ENCODE results near the gene CYP21A2. TPM values are rescaled to one million over a fixed set of nuclear protein-coding genes. Genes with fewer than 3 reads are reported as not detected.
A peak's percentile ranks its signal among the peaks of the same experiment; 100 is the strongest.
"Not testable (repeated sequence)": the region's sequence is repeated elsewhere in the genome, so short reads cannot be mapped to it uniquely, and the experiment has no call there.

Gene CYP21A2
- total and polyA plus RNA-seq, 2 of the 8 experiments (the other 6 are each of a cell fraction or from before 2014, with no cell fraction given) = 0.22 to 0.23 TPM

GRCh38 chr6:32004864-32005537, 33.2 kb upstream of the CYP21A2 start:
- H3K27ac ChIP-seq (ENCODE audit: low read depth, low read length); H2BK120ac ChIP-seq (replicated peaks; ENCODE audit: low read depth, low read length); H3K27me3 ChIP-seq (replicated peaks in 1 of 4; ENCODE audit: control insufficient read depth in 3 of 4, extremely low read depth in 1 of 4, insufficient read depth in 3 of 4, low read length in 3 of 4); H3K56ac ChIP-seq (replicated peaks; ENCODE audit: insufficient read length, low read depth, low read length); H2BK15ac ChIP-seq (ENCODE audit: low read length); H3K4ac ChIP-seq (replicated peaks; ENCODE audit: insufficient read length, low read depth, low read length); H3K4me3 ChIP-seq (ENCODE audit: extremely low read depth in 1 of 4, insufficient read depth in 2 of 4, low read depth in 3 of 4, low read length in 4 of 4); H2BK5ac ChIP-seq (ENCODE audit: low read depth, low read length); H3K9ac ChIP-seq (replicated peaks in 1 of 4; ENCODE audit: extremely low read depth in 1 of 4, low read depth in 3 of 4, low read length in 3 of 4); H3K79me2 ChIP-seq (ENCODE audit: control insufficient read depth in 1 of 2, insufficient read depth in 2 of 2, low read length in 2 of 2); H3K23ac ChIP-seq (ENCODE audit: insufficient read length); H2AK5ac ChIP-seq (ENCODE audit: low read depth, low read length); H4K20me1 ChIP-seq (replicated peaks in 1 of 2; ENCODE audit: control insufficient read depth in 1 of 2, insufficient read depth in 2 of 2, low read length in 2 of 2); H3K36me3 ChIP-seq (ENCODE audit: control insufficient read depth in 2 of 4, insufficient read depth in 4 of 4, low read length in 3 of 4); DNase-seq (ENCODE audit: low read depth in 1 of 2, low spot score in 2 of 2); H2BK20ac ChIP-seq (ENCODE audit: low read length); H3K4me2 ChIP-seq (ENCODE audit: insufficient read depth in 1 of 2, low read depth in 2 of 2, low read length in 2 of 2); H4K91ac ChIP-seq (replicated peaks; ENCODE audit: insufficient read length, low read length); FAIRE-seq; POLR2A ChIA-PET (ENCODE audit: partially characterized antibody); H4K5ac ChIP-seq (ENCODE audit: insufficient read length, low read depth, low read length); H3K14ac ChIP-seq (ENCODE audit: insufficient read length); H3K4me1 ChIP-seq (replicated peaks in 1 of 4; ENCODE audit: control insufficient read depth in 3 of 4, insufficient read depth in 4 of 4, low read length in 3 of 4); H2AFZ ChIP-seq (ENCODE audit: low read length); H3K18ac ChIP-seq (ENCODE audit: extremely low read depth, low read length); H2BK12ac ChIP-seq (ENCODE audit: low read depth, low read length); H3K23me2 ChIP-seq (ENCODE audit: low read depth, low read length); H3K9me3 ChIP-seq (ENCODE audit: insufficient read depth in 2 of 2, low read depth in 1 of 2, low read length in 1 of 2); CTCF ChIA-PET (ENCODE audit: partially characterized antibody); H3K79me1 ChIP-seq (ENCODE audit: low read depth, low read length); H4K8ac ChIP-seq (ENCODE audit: extremely low read depth, insufficient read depth, low read length): not testable (repeated sequence)
- WGBS, 2 experiments (ENCODE audit: extremely low coverage in 1 of 2, insufficient coverage in 1 of 2, insufficient read length in 1 of 2, insufficient replicate concordance in 2 of 2, low coverage in 1 of 2, low lambda C conversion rate in 2 of 2, missing lambda C conversion rate in 1 of 2) = 96% methylated on average over 4 of the region's 13 CpGs; no CpG with 5 or more reads in 1 of the 2 experiments

GRCh38 chr6:32005538-32005880, 32.7 kb upstream of the CYP21A2 start:
- H3K4ac ChIP-seq (replicated peaks; ENCODE audit: insufficient read length, low read depth, low read length); H4K5ac ChIP-seq (ENCODE audit: insufficient read length, low read depth, low read length); H2AK5ac ChIP-seq (ENCODE audit: low read depth, low read length); H2AFZ ChIP-seq (ENCODE audit: low read length); H3K4me3 ChIP-seq (ENCODE audit: extremely low read depth in 1 of 4, insufficient read depth in 2 of 4, low read depth in 3 of 4, low read length in 4 of 4); H3K79me1 ChIP-seq (ENCODE audit: low read depth, low read length); H4K91ac ChIP-seq (replicated peaks; ENCODE audit: insufficient read length, low read length); H3K36me3 ChIP-seq (ENCODE audit: control insufficient read depth in 2 of 4, insufficient read depth in 4 of 4, low read length in 3 of 4); H2BK5ac ChIP-seq (ENCODE audit: low read depth, low read length); POLR2A ChIA-PET (ENCODE audit: partially characterized antibody); H2BK120ac ChIP-seq (replicated peaks; ENCODE audit: low read depth, low read length); H3K4me1 ChIP-seq (replicated peaks in 1 of 4; ENCODE audit: control insufficient read depth in 3 of 4, insufficient read depth in 4 of 4, low read length in 3 of 4); H3K27me3 ChIP-seq (replicated peaks in 1 of 4; ENCODE audit: control insufficient read depth in 3 of 4, extremely low read depth in 1 of 4, insufficient read depth in 3 of 4, low read length in 3 of 4); H4K8ac ChIP-seq (ENCODE audit: extremely low read depth, insufficient read depth, low read length); FAIRE-seq; H3K23ac ChIP-seq (ENCODE audit: insufficient read length); H3K4me2 ChIP-seq (ENCODE audit: insufficient read depth in 1 of 2, low read depth in 2 of 2, low read length in 2 of 2); H2BK12ac ChIP-seq (ENCODE audit: low read depth, low read length); H3K23me2 ChIP-seq (ENCODE audit: low read depth, low read length); H3K79me2 ChIP-seq (ENCODE audit: control insufficient read depth in 1 of 2, insufficient read depth in 2 of 2, low read length in 2 of 2); H3K9ac ChIP-seq (replicated peaks in 1 of 4; ENCODE audit: extremely low read depth in 1 of 4, low read depth in 3 of 4, low read length in 3 of 4); H2BK20ac ChIP-seq (ENCODE audit: low read length); H3K14ac ChIP-seq (ENCODE audit: insufficient read length); H3K56ac ChIP-seq (replicated peaks; ENCODE audit: insufficient read length, low read depth, low read length); CTCF ChIA-PET (ENCODE audit: partially characterized antibody); H2BK15ac ChIP-seq (ENCODE audit: low read length); H3K18ac ChIP-seq (ENCODE audit: extremely low read depth, low read length); H4K20me1 ChIP-seq (replicated peaks in 1 of 2; ENCODE audit: control insufficient read depth in 1 of 2, insufficient read depth in 2 of 2, low read length in 2 of 2); H3K9me3 ChIP-seq (ENCODE audit: insufficient read depth in 2 of 2, low read depth in 1 of 2, low read length in 1 of 2); H3K27ac ChIP-seq (ENCODE audit: low read depth, low read length): not testable (repeated sequence)
- no CpG with 5 or more reads among the region's 9 CpGs for WGBS, 2 experiments (ENCODE audit: extremely low coverage in 1 of 2, insufficient coverage in 1 of 2, insufficient read length in 1 of 2, insufficient replicate concordance in 2 of 2, low coverage in 1 of 2, low lambda C conversion rate in 2 of 2, missing lambda C conversion rate in 1 of 2)
- DNase-seq (ENCODE audit: low read depth in 1 of 2, low spot score in 2 of 2) = peak in 1 of 2 experiments; percentile 22
